H9 (cell line): ENCODE data around the gene SLC26A9. TPM values are rescaled to one million over a fixed set of nuclear protein-coding genes. Genes with fewer than 3 reads are reported as not detected.

Experiments used
- DNase-seq: peaks from one replicate; pipeline ENCODE4 v3.0.0-alpha.2; 2017
- H2AFZ ChIP-seq: one replicate; pipeline ENCODE4 v1.6.1; 2013; ENCODE audit warnings: mild to moderate bottlenecking, low read length, control low read depth, moderate library complexity
- H2AK5ac ChIP-seq: 2 replicates; pipeline ENCODE4 v1.6.1; 2013; ENCODE audit warnings: low read length, control low read depth, mixed read lengths; ENCODE audit not compliant: insufficient read length
- H2BK120ac ChIP-seq: one replicate; pipeline ENCODE4 v1.6.1; 2013; ENCODE audit warnings: low read depth, mild to moderate bottlenecking, low read length, control low read depth, inconsistent platforms; ENCODE audit not compliant: poor library complexity, severe bottlenecking
- H2BK12ac ChIP-seq: 2 replicates; pipeline ENCODE4 v1.6.1; 2013; ENCODE audit warnings: low read length, control low read depth, mixed read lengths, low read depth; ENCODE audit not compliant: insufficient read length
- H2BK15ac ChIP-seq: 2 replicates; pipeline ENCODE4 v1.6.1; 2013; ENCODE audit warnings: low read depth, low read length, control low read depth
- H2BK20ac ChIP-seq: one replicate; pipeline ENCODE4 v1.6.1; 2013; ENCODE audit warnings: low read depth, mild to moderate bottlenecking, low read length, control low read depth, inconsistent platforms; ENCODE audit not compliant: poor library complexity, severe bottlenecking
- H2BK5ac ChIP-seq: 2 replicates; pipeline ENCODE4 v1.6.1; 2013; ENCODE audit warnings: low read length, control low read depth, mixed read lengths; ENCODE audit not compliant: insufficient read length
- H3K14ac ChIP-seq: 2 replicates; pipeline ENCODE4 v1.6.1; 2013; ENCODE audit warnings: low read length, control low read depth; ENCODE audit not compliant: insufficient read depth
- H3K18ac ChIP-seq: 2 replicates; pipeline ENCODE4 v1.6.1; 2013; ENCODE audit warnings: low read depth, mild to moderate bottlenecking, mixed read lengths, low read length, control low read depth; ENCODE audit not compliant: insufficient read length
- H3K23ac ChIP-seq: 2 replicates; pipeline ENCODE4 v1.6.1; 2013; ENCODE audit warnings: low read length, control low read depth, mixed read lengths, low read depth; ENCODE audit not compliant: insufficient read length
- H3K23me2 ChIP-seq: 2 replicates; pipeline ENCODE4 v1.6.1; 2013; ENCODE audit warnings: low read depth, mild to moderate bottlenecking, mixed read lengths, low read length, control low read depth; ENCODE audit not compliant: insufficient read length, poor library complexity, severe bottlenecking
- H3K27ac ChIP-seq: 2 replicates; pipeline ENCODE4 v1.5.1; 2013; ENCODE audit warnings: low read length, control low read depth, mixed read lengths, low read depth; ENCODE audit not compliant: insufficient read length
- H3K27me3 ChIP-seq: 2 replicates; pipeline ENCODE4 v1.6.1; 2013; ENCODE audit warnings: low read length, control low read depth, inconsistent platforms; ENCODE audit not compliant: insufficient read depth
- H3K4ac ChIP-seq: 2 replicates; pipeline ENCODE4 v1.6.1; 2013; ENCODE audit warnings: low read depth, mild to moderate bottlenecking, control low read depth, inconsistent platforms, low read length, moderate library complexity
- H3K4me1 ChIP-seq: 2 replicates; pipeline ENCODE4 v1.6.1; 2013; ENCODE audit warnings: low read length, control low read depth, inconsistent platforms; ENCODE audit not compliant: insufficient read depth
- H3K4me2 ChIP-seq: 2 replicates; pipeline ENCODE4 v1.6.1; 2013; ENCODE audit warnings: low read length, control low read depth, mixed read lengths; ENCODE audit not compliant: insufficient read length, insufficient read depth
- H3K56ac ChIP-seq: 2 replicates; pipeline ENCODE4 v1.6.1; 2013; ENCODE audit warnings: low read depth, mild to moderate bottlenecking, mixed read lengths, low read length, control low read depth; ENCODE audit not compliant: insufficient read length
- H3K79me1 ChIP-seq: 2 replicates; pipeline ENCODE4 v1.6.1; 2013; ENCODE audit warnings: low read depth, mild to moderate bottlenecking, moderate library complexity, low read length, control low read depth, inconsistent platforms; ENCODE audit not compliant: insufficient read depth, poor library complexity, severe bottlenecking
- H3K79me2 ChIP-seq: 2 replicates; pipeline ENCODE4 v1.6.1; 2013; ENCODE audit warnings: low read length, control low read depth, inconsistent platforms; ENCODE audit not compliant: insufficient read depth
- H3K9ac ChIP-seq: 2 replicates; pipeline ENCODE4 v1.6.1; 2013; ENCODE audit warnings: low read length, control low read depth, mixed read lengths; ENCODE audit not compliant: insufficient read length; ENCODE audit errors: extremely low read depth
- H3K9me3 ChIP-seq: one replicate; pipeline ENCODE4 v1.6.1; 2013; ENCODE audit warnings: low read depth, low read length, inconsistent platforms; ENCODE audit not compliant: control insufficient read depth
- H3T11ph ChIP-seq: one replicate; pipeline ENCODE4 v1.6.1; 2013; ENCODE audit warnings: mild to moderate bottlenecking, low read length, control low read depth, inconsistent platforms
- H4K20me1 ChIP-seq: one replicate; pipeline ENCODE4 v1.6.1; 2013; ENCODE audit not compliant: control insufficient read depth, insufficient read length, insufficient read depth
- H4K5ac ChIP-seq: 2 replicates; pipeline ENCODE4 v1.6.1; 2013; ENCODE audit warnings: low read depth, mild to moderate bottlenecking, mixed read lengths, low read length, control low read depth; ENCODE audit not compliant: insufficient read length
- H4K8ac ChIP-seq: replicated peaks from 2 replicates; pipeline ENCODE4 v1.6.1; 2013; ENCODE audit warnings: low read length, control low read depth, mixed read lengths, low read depth; ENCODE audit not compliant: insufficient read length
- H4K91ac ChIP-seq: 2 replicates; pipeline ENCODE4 v1.6.1; 2013; ENCODE audit warnings: low read depth, mild to moderate bottlenecking, moderate library complexity, mixed read lengths, low read length, control low read depth; ENCODE audit not compliant: insufficient read length
- H3K27ac Mint-ChIP-seq, 3 experiments: 2 replicates in 2 of 3; 3 replicates in 1 of 3; pipeline ENCODE4 v1.8.0; 2020 to 2021; ENCODE audit warnings: mixed read lengths in 3 of 3, mild to moderate bottlenecking in 1 of 3, moderate library complexity in 1 of 3
- H3K27me3 Mint-ChIP-seq: 2 replicates; pipeline ENCODE4 v1.8.0; 2021; ENCODE audit warnings: low read depth, mild to moderate bottlenecking, moderate library complexity, mixed read lengths
- H3K36me3 Mint-ChIP-seq, 3 experiments: 2 replicates in 2 of 3; 3 replicates in 1 of 3; pipeline ENCODE4 v1.8.0; 2020 to 2021; ENCODE audit warnings: low read depth in 3 of 3, mixed read lengths in 3 of 3; ENCODE audit not compliant: insufficient read depth in 1 of 3
- H3K4me1 Mint-ChIP-seq, 2 experiments: 2 replicates each; pipeline ENCODE4 v1.8.0; 2020; ENCODE audit warnings: mixed read lengths in 2 of 2
- H3K4me3 Mint-ChIP-seq, 2 experiments: 2 replicates in 1 of 2; 3 replicates in 1 of 2; pipeline ENCODE4 v1.8.0; 2020 to 2021; ENCODE audit warnings: mild to moderate bottlenecking in 2 of 2, mixed read lengths in 2 of 2, moderate library complexity in 1 of 2
- H3K9me3 Mint-ChIP-seq, 2 experiments: 2 replicates in 1 of 2; 3 replicates in 1 of 2; pipeline ENCODE4 v1.8.0; 2020; ENCODE audit warnings: mild to moderate bottlenecking in 2 of 2, mixed read lengths in 2 of 2, moderate library complexity in 1 of 2
- CTCF ChIP-seq: fragments of 200-600 bp; sonication (generic); conservative IDR thresholded peaks from 3 replicates; pipeline ENCODE4 v1.8.0; 2021; ENCODE audit warnings: antibody characterized with exemption, mild to moderate bottlenecking
- WGBS: extraction: QIAGEN DNeasy Blood & Tissue Kit; methylation state at CpG from one replicate; pipeline ENCODE4 v1.1.7; 2013; ENCODE audit warnings: missing lambda C conversion rate, low lambda C conversion rate, mixed read lengths; ENCODE audit not compliant: insufficient read length; ENCODE audit errors: extremely low coverage; 5-methylcytosine and 5-hydroxymethylcytosine counted together
- total RNA-seq: library from RNA; stranded (reverse); gene quantifications from 2 replicates; pipeline ENCODE4 v1.2.1, GENCODE V29; 2021

The SLC26A9 gene
- total RNA-seq, 1 experiment from 2014 or later: not detected

- TF ChIP-seq CTCF: no peak
- H3K9ac ChIP-seq: no peak overlapping the region
- no peak overlapping the region for H3K27ac ChIP-seq
- DNase-seq: no peak
- no peak overlapping the region for H3K23ac ChIP-seq
- no peak overlapping the region for H3K18ac ChIP-seq
- Mint-ChIP-seq H3K27me3 (peaks cover 25% of the 10 kb centered on the region), H3K4me3 (no peak overlapping the region), H3K27ac (no peak overlapping the region; a peak in 1 of 7 replicates), H3K9me3 (no peaks in the 10 kb centered on the region; a peak in 1 of 5 replicates), H3K4me1 (peaks cover 13 to 17% of the 10 kb centered on the region in 2 experiments), H3K36me3 (no peaks in the 10 kb centered on the region)
- no peak overlapping the region for H2AFZ ChIP-seq
- WGBS: no CpG with 5 or more reads among the region's 3 CpGs
- H3T11ph ChIP-seq: no peak overlapping the region
- no peak overlapping the region for H2BK5ac ChIP-seq
- no peak overlapping the region for H4K8ac ChIP-seq
- no peak overlapping the region for H3K4me2 ChIP-seq
- H3K14ac ChIP-seq: no peak overlapping the region
- 0 out of 2 replicates have a peak, but pooled peaks cover 4% of the 10 kb centered on the region for H3K4me1 ChIP-seq
- H4K20me1 ChIP-seq: no peaks in the 10 kb centered on the region
- no peak overlapping the region for H2BK120ac ChIP-seq
- no peak overlapping the region for H3K56ac ChIP-seq
- no peaks in the 10 kb centered on the region for H3K79me1 ChIP-seq
- H2BK12ac ChIP-seq: no peak overlapping the region
- H3K23me2 ChIP-seq: no peaks in the 10 kb centered on the region
- no peak overlapping the region for H3K4ac ChIP-seq
- no peak overlapping the region for H4K91ac ChIP-seq
- H2BK20ac ChIP-seq: no peak overlapping the region
- no peaks in the 10 kb centered on the region for H3K9me3 ChIP-seq
- no peak overlapping the region for H2BK15ac ChIP-seq
- H2AK5ac ChIP-seq: no peak overlapping the region
- H4K5ac ChIP-seq: no peak overlapping the region
- H3K79me2 ChIP-seq: no peaks in the 10 kb centered on the region
- no peaks in the 10 kb centered on the region for H3K27me3 ChIP-seq
Observed at GRCh38 chr1:205948886-205949285, 5.6 kb upstream of the SLC26A9 start.
